ENCODE data around the gene AKAIN1. TPM values are rescaled to one million over a fixed set of nuclear protein-coding genes. Genes with fewer than 3 reads are reported as not detected.

AKAIN1 gene
- total and polyA plus RNA-seq, 10 of the 15 experiments (the other 5 are each of a cell fraction or from before 2014, with no cell fraction given) = not detected

GRCh38 chr18:5196253-5197031 lies 615 bp downstream of the AKAIN1 start (continued):
- no peak for TF ChIP-seq E2F8 (IDR thresholded peaks at IDR 0.05; ENCODE audit: low read depth, partially characterized antibody)

GRCh38 chr18:5195656-5196055 lies 1.4 kb downstream of the AKAIN1 start:
- Histone ChIP-seq H3K9me3 (replicated peaks; ENCODE audit: control insufficient read depth, insufficient read depth, low read length) (no peaks in the 10 kb centered on the region), H3K79me2 (ENCODE audit: control insufficient read depth, insufficient read depth, low read length) (no peaks in the 10 kb centered on the region), H3K4me1 (ENCODE audit: control insufficient read depth, insufficient read depth, low read length) (no peaks in the 10 kb centered on the region), H3K4me2 (ENCODE audit: control insufficient read depth, insufficient read depth) (no peak overlapping the region), H3K4me3 (no peak overlapping the region), H3K9ac (ENCODE audit: control insufficient read depth, insufficient read depth, low read length) (no peak overlapping the region), H3K27me3 (replicated peaks in 1 of 2; ENCODE audit: control insufficient read depth in 2 of 2, insufficient read depth in 2 of 2, low read length in 1 of 2) (no peaks in the 10 kb centered on the region; a peak in 2 of 4 replicates), H3K27ac (ENCODE audit: control insufficient read depth, insufficient read depth) (no peak overlapping the region), H2AFZ (ENCODE audit: control insufficient read depth, low read depth, low read length) (no peak overlapping the region), H4K20me1 (ENCODE audit: control insufficient read depth, insufficient read depth) (no peaks in the 10 kb centered on the region), H3K36me3 (ENCODE audit: control insufficient read depth in 2 of 2, insufficient read depth in 2 of 2, low read length in 1 of 2) (no peaks in the 10 kb centered on the region)
- RAD21 ChIA-PET (ENCODE audit: unreplicated experiment) = no interaction called here
- DNase-seq (ENCODE audit: low read depth, low spot score) (no peak), ATAC-seq (no peak), FAIRE-seq (no peak)
- 42% methylated on average over 2 of the region's 2 CpGs for WGBS (ENCODE audit: insufficient coverage, insufficient replicate concordance, low lambda C conversion rate, missing lambda C conversion rate)
- intact Hi-C loops (cut with micrococcal nuclease; ENCODE audit: unreplicated experiment) (no loop called here), in situ Hi-C loops (cut with MboI) (no loop called here)
- POLR2A ChIA-PET = no interaction called here
- SMC1A ChIA-PET (ENCODE audit: uncharacterized antibody, unreplicated experiment) = no interaction called here
- CTCF ChIA-PET = no interaction called here
- no TSS peak for BruUV-seq (replicated peaks)
- TF ChIP-seq E2F4 (IDR thresholded peaks at IDR 0.05; ENCODE audit: low read depth, low read length) (no peak), IRF4 (IDR thresholded peaks at IDR 0.05; ENCODE audit: low read depth, low read length) (no peak), ZBTB33 (IDR thresholded peaks at IDR 0.05) (no peak), RFX5 (IDR thresholded peaks at IDR 0.05; ENCODE audit: low read depth, low read length) (no peak), ZBTB11 (CRISPR knock-in tag; IDR thresholded peaks at IDR 0.05) (no peak), ZNF687 (IDR thresholded peaks at IDR 0.05) (no peak)

All from GM12878 (cell line).